Measurements from ENCODE around the gene TADA1.

GRCh38 chr1:166915042-166915441 lies 39.0 kb upstream of the TADA1 start:
- TF ChIP-seq CTCF (conservative IDR thresholded peaks at IDR 0.05; ENCODE audit: low read depth in 2 of 2) (no peak), EZH2phosphoT487 (IDR thresholded peaks at IDR 0.05; ENCODE audit: unreplicated experiment) (no peak), ETS1 (IDR thresholded peaks at IDR 0.05) (no peak)
